Measurements from ENCODE around the gene SACM1L. TPM values are rescaled to one million over a fixed set of nuclear protein-coding genes. Genes with fewer than 3 reads are reported as not detected.

Gene SACM1L
- total and polyA plus RNA-seq, 2 of the 13 experiments (the other 11 are each of a cell fraction or from before 2014, with no cell fraction given), result 15.1 to 27.8 TPM

- TF ChIP-seq ZNF569 (CRISPR knock-in tag; IDR thresholded peaks at IDR 0.05; ENCODE audit: borderline replicate concordance), result no peak
- 0 out of 2 replicates have a peak, but pooled peaks have one; percentile 42 for TF ChIP-seq ZNF841 (CRISPR knock-in tag; IDR thresholded peaks at IDR 0.05; ENCODE audit: borderline replicate concordance)
- TF ChIP-seq HMGXB4 (CRISPR knock-in tag; IDR thresholded peaks at IDR 0.05; ENCODE audit: borderline replicate concordance in 1 of 2, low read depth in 1 of 2), result peak; percentile 99
- no peak for TF ChIP-seq STAT5B (CRISPR knock-in tag; IDR thresholded peaks at IDR 0.05)
- no peak for TF ChIP-seq TAF15 (IDR thresholded peaks at IDR 0.05; ENCODE audit: low read depth, low read length, poor library complexity, severe bottlenecking)
- peak; percentile 46; the same call in 1 of the 2 replicates for TF ChIP-seq PRDM10 (CRISPR knock-in tag; IDR thresholded peaks at IDR 0.05; ENCODE audit: low read depth)
- peak; percentile 56 for TF ChIP-seq PATZ1 (CRISPR knock-in tag; IDR thresholded peaks at IDR 0.05)
- TF ChIP-seq ZNF576 (CRISPR knock-in tag; IDR thresholded peaks at IDR 0.05), result no peak
- TF ChIP-seq ZNF44 (CRISPR knock-in tag; IDR thresholded peaks at IDR 0.05), result 0 out of 2 replicates have a peak, but pooled peaks have one; percentile 82
- TF ChIP-seq ELF3 (CRISPR knock-in tag; IDR thresholded peaks at IDR 0.05), result peak; percentile 99
- TF ChIP-seq PTBP1 (IDR thresholded peaks at IDR 0.05; ENCODE audit: low read depth, low read length, poor library complexity, severe bottlenecking), result no peak
- 0 out of 2 replicates have a peak, but pooled peaks have one; percentile 36 for TF ChIP-seq DMTF1 (CRISPR knock-in tag; IDR thresholded peaks at IDR 0.05)
- peak; percentile 100 for TF ChIP-seq MYPOP (CRISPR knock-in tag; IDR thresholded peaks at IDR 0.05)
- peak; percentile 60 for TF ChIP-seq MEIS2 (CRISPR knock-in tag; IDR thresholded peaks at IDR 0.05)
- peak; percentile 88; the same call in 1 of the 2 replicates for TF ChIP-seq ZNF136 (CRISPR knock-in tag; IDR thresholded peaks at IDR 0.05; ENCODE audit: low read depth)
Measured at GRCh38 chr3:45688882-45689786, at the start of gene SACM1L (continued).
